GM13976 (cell line): Measurements from ENCODE around the gene PRDM1.

ENCODE experiments used
- DNase-seq: peaks from one replicate; pipeline ENCODE4 v3.0.0; 2012; ENCODE audit warnings: low spot score
- in situ Hi-C: fragments of 300-500 bp; cut with MboI; formaldehyde crosslinking; loops from one replicate; pipeline ENCODE4 v1.12.0; 2022; ENCODE audit warnings: low sequenced_read_pairs, mixed read lengths, inconsistent platforms; ENCODE audit not compliant: unreplicated experiment
- TF ChIP-seq, protein P1 (sequence below): IDR thresholded peaks from 2 replicates; pipeline ENCODE4 v1.5.1; 2012; ENCODE audit warnings: borderline replicate concordance, mild to moderate bottlenecking; ENCODE audit not compliant: insufficient read depth; ENCODE audit errors: extremely low read depth, missing control alignments, control extremely low read depth

Gene PRDM1

GRCh38 chr6:106152952-106153351 is 66.8 kb downstream of the PRDM1 start:
- DNase-seq = no peak
- in situ Hi-C loops = no loop called here
- TF ChIP-seq, protein P1, sequence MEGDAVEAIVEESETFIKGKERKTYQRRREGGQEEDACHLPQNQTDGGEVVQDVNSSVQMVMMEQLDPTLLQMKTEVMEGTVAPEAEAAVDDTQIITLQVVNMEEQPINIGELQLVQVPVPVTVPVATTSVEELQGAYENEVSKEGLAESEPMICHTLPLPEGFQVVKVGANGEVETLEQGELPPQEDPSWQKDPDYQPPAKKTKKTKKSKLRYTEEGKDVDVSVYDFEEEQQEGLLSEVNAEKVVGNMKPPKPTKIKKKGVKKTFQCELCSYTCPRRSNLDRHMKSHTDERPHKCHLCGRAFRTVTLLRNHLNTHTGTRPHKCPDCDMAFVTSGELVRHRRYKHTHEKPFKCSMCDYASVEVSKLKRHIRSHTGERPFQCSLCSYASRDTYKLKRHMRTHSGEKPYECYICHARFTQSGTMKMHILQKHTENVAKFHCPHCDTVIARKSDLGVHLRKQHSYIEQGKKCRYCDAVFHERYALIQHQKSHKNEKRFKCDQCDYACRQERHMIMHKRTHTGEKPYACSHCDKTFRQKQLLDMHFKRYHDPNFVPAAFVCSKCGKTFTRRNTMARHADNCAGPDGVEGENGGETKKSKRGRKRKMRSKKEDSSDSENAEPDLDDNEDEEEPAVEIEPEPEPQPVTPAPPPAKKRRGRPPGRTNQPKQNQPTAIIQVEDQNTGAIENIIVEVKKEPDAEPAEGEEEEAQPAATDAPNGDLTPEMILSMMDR = no peak

GRCh38 chr6:106154326-106154725 is 68.2 kb downstream of the PRDM1 start:
- TF ChIP-seq, protein P1 = no peak
- DNase-seq = no peak
- in situ Hi-C loops = no loop called here

- no peak for DNase-seq
- in situ Hi-C loops = no loop called here
- TF ChIP-seq, protein P1 = no peak
These were observed 69.2 kb downstream of the PRDM1 start for GRCh38 chr6:106155219-106155830.

DNA sequence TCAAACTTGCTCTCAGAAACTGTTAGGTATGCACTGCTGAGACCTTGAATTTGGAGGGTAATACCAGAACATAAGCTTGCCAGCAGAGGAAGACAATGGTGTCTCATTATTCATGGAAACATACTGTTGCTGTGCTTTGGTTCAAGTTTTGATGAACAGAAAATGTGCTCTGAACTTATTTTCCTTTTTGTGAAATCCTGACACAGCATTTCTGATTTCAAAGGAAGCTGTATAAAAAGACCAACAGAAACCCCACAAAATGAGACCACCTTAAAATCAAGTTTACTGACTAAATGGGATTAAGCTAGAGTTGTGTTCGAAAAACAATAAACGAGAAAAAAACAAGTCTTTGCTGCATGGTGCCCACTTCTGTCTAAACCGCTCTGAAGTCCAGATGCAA is 70.3 kb downstream of the PRDM1 start:
- DNase-seq = no peak
- in situ Hi-C loops = no loop called here
- TF ChIP-seq, protein P1 = no peak

- in situ Hi-C loops = no loop called here
- TF ChIP-seq, protein P1 = no peak
- no peak for DNase-seq
These were observed 70.7 kb downstream of the PRDM1 start for GRCh38 chr6:106156863-106157262.

- in situ Hi-C loops = no loop called here
- TF ChIP-seq, protein P1 = no peak
- DNase-seq = no peak
These were observed 72.7 kb downstream of the PRDM1 start for GRCh38 chr6:106158816-106159215.
